ENCODE measurements around the gene NUP42. TPM values are rescaled to one million over a fixed set of nuclear protein-coding genes. Genes with fewer than 3 reads are reported as not detected.

Gene NUP42
- total RNA-seq, 1 donor from 2014 or later, result 60.1 TPM

DNA sequence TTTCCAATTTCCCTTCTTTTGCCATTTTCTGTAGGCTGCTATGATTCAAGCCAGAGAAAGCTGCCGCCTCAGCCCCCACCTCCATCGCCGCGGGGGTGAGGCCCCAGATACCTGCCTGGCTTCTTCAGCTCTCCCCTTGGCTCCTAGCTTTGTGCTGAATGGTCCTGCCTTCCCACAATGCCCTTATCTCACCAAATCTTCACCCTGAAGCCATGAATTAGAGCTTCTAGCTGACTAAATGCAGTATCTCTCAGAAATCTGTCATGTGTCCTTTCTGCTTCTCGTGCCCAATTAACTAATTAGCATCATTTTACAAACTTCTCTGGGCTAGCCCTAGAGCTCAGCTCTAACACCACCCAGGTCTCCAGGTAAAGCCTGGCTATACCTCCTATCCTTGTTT, 32.6 kb downstream of the NUP42 start:
- Histone ChIP-seq H3K36me3 (no peaks in the 10 kb centered on the region), H3K27ac (no peak overlapping the region), H3K4me3 (no peak overlapping the region), H3F3A (ENCODE audit: low read depth) (no peaks in the 10 kb centered on the region), H3K9me3 (ENCODE audit: low read depth) (no peaks in the 10 kb centered on the region), H3K4me2 (no peak overlapping the region), H3K4me1 (no peaks in the 10 kb centered on the region), H3K9ac (no peak overlapping the region), H2AFZ (replicated peaks) (no peak overlapping the region), H3K79me2 (ENCODE audit: low read depth) (no peaks in the 10 kb centered on the region), H3K27me3 (no peaks in the 10 kb centered on the region), H4K20me1 (ENCODE audit: low read depth) (no peaks in the 10 kb centered on the region)
- no peak for DNase-seq (ENCODE audit: low spot score)
- Mint-ChIP-seq H3K4me1 (no peaks in the 10 kb centered on the region), H3K9me3 (no peaks in the 10 kb centered on the region), H3K27ac (no peak overlapping the region), H3K4me3 (no peak overlapping the region), H3K36me3 (no peaks in the 10 kb centered on the region), H3K27me3 (ENCODE audit: insufficient read depth, low read depth) (peaks cover 2% of the 10 kb centered on the region)
- TF ChIP-seq EZH2phosphoT487 (IDR thresholded peaks at IDR 0.05) (no peak), EZH2 (IDR thresholded peaks at IDR 0.05) (no peak)
- TF ChIP-seq, protein P1, sequence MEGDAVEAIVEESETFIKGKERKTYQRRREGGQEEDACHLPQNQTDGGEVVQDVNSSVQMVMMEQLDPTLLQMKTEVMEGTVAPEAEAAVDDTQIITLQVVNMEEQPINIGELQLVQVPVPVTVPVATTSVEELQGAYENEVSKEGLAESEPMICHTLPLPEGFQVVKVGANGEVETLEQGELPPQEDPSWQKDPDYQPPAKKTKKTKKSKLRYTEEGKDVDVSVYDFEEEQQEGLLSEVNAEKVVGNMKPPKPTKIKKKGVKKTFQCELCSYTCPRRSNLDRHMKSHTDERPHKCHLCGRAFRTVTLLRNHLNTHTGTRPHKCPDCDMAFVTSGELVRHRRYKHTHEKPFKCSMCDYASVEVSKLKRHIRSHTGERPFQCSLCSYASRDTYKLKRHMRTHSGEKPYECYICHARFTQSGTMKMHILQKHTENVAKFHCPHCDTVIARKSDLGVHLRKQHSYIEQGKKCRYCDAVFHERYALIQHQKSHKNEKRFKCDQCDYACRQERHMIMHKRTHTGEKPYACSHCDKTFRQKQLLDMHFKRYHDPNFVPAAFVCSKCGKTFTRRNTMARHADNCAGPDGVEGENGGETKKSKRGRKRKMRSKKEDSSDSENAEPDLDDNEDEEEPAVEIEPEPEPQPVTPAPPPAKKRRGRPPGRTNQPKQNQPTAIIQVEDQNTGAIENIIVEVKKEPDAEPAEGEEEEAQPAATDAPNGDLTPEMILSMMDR (IDR thresholded peaks at IDR 0.05), result no peak

DNA sequence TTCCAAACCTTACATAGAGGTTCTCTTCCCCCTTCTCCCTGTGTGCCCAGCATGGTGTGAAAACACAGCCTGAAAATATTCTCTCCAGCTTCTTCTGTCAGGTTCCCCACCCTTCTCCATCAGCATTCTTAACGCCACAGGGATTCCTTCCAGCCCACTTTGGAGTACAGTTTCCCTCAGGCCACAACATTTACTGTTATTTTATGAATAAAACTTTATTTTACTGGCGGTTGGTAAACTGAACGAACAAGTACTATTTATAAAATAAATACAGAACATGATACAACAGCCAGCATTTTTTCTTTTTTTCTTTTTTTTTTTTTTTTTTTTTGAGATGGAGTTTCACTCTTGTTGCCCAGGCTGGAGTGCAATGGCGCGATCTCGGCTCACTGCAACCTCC, 33.1 kb downstream of the NUP42 start:
- DNase-seq (ENCODE audit: low spot score), result no peak
- H3K4me2 ChIP-seq, result no peak overlapping the region
- no peak overlapping the region for H3K27ac Mint-ChIP-seq
- no peaks in the 10 kb centered on the region for H3F3A ChIP-seq (ENCODE audit: low read depth)
- TF ChIP-seq EZH2 (IDR thresholded peaks at IDR 0.05), result no peak
- TF ChIP-seq EZH2phosphoT487 (IDR thresholded peaks at IDR 0.05), result no peak
- TF ChIP-seq, protein P1 (IDR thresholded peaks at IDR 0.05), result no peak
- H3K9ac ChIP-seq, result no peak overlapping the region
- H3K79me2 ChIP-seq (ENCODE audit: low read depth), result no peaks in the 10 kb centered on the region
- no peaks in the 10 kb centered on the region for H4K20me1 ChIP-seq (ENCODE audit: low read depth)
- H3K4me1 Mint-ChIP-seq, result peaks cover under 1% of the 10 kb centered on the region
- no peaks in the 10 kb centered on the region for H3K9me3 Mint-ChIP-seq
- H2AFZ ChIP-seq (replicated peaks), result no peak overlapping the region
- H3K36me3 Mint-ChIP-seq, result no peaks in the 10 kb centered on the region
- no peaks in the 10 kb centered on the region for H3K9me3 ChIP-seq (ENCODE audit: low read depth)
- H3K4me3 Mint-ChIP-seq, result no peak overlapping the region
- no peaks in the 10 kb centered on the region for H3K4me1 ChIP-seq
- H3K36me3 ChIP-seq, result no peaks in the 10 kb centered on the region
- no peak overlapping the region for H3K4me3 ChIP-seq
- peaks cover 2% of the 10 kb centered on the region for H3K27me3 Mint-ChIP-seq (ENCODE audit: insufficient read depth, low read depth)
- H3K27me3 ChIP-seq, result no peaks in the 10 kb centered on the region
- no peak overlapping the region for H3K27ac ChIP-seq

DNA sequence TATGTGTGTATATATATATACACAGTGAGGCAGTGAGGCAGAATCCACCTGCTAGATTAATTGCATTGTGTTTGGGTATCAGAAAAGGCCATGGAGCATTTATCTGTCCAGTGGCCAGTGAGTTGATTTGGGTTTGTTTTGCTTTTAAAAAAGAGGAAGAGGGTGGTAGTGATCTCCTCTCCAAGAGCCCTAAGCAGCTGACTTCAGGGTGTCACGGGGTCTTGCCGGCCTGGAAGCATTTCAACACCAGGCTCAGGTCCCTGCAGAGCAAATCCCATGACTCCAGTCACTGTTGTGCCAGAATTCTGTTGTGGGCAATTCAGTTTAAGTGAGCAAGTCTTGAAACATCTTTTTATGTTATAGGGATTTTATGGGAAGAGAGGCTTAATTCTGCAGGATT, 34.2 kb downstream of the NUP42 start:
- Mint-ChIP-seq H3K9me3 (no peaks in the 10 kb centered on the region), H3K27ac (no peak overlapping the region), H3K4me1 (peaks cover 12% of the 10 kb centered on the region), H3K36me3 (no peaks in the 10 kb centered on the region), H3K27me3 (ENCODE audit: insufficient read depth, low read depth) (peaks cover 2% of the 10 kb centered on the region), H3K4me3 (no peak overlapping the region)
- H3K4me1 ChIP-seq, result peaks cover 10% of the 10 kb centered on the region
- no peak for DNase-seq (ENCODE audit: low spot score)
- H3K4me3 ChIP-seq, result no peak overlapping the region
- H3K27me3 ChIP-seq, result no peaks in the 10 kb centered on the region
- no peak overlapping the region for H3K27ac ChIP-seq
- no peaks in the 10 kb centered on the region for H3K79me2 ChIP-seq (ENCODE audit: low read depth)
- no peaks in the 10 kb centered on the region for H3K9me3 ChIP-seq (ENCODE audit: low read depth)
- no peaks in the 10 kb centered on the region for H3K36me3 ChIP-seq
- no peak overlapping the region for H3K9ac ChIP-seq
- H3F3A ChIP-seq (ENCODE audit: low read depth), result no peaks in the 10 kb centered on the region
- H3K4me2 ChIP-seq, result no peak overlapping the region
- no peaks in the 10 kb centered on the region for H4K20me1 ChIP-seq (ENCODE audit: low read depth)
- TF ChIP-seq EZH2phosphoT487 (IDR thresholded peaks at IDR 0.05) (no peak), EZH2 (IDR thresholded peaks at IDR 0.05) (no peak)
- TF ChIP-seq, protein P1 (IDR thresholded peaks at IDR 0.05), result no peak
- no peak overlapping the region for H2AFZ ChIP-seq (replicated peaks)
